Neuron (in vitro differentiated cells): Measurements from ENCODE around the gene TMEM255B.
"Not testable (repeated sequence)": the region's sequence is repeated elsewhere in the genome, so short reads cannot be mapped to it uniquely, and the experiment has no call there.

Experiments used
- H2AFZ ChIP-seq: one replicate; pipeline ENCODE4 v1.6.1; 2013; ENCODE audit warnings: low read depth, mild to moderate bottlenecking, inconsistent platforms, low read length, moderate library complexity
- H3K27me3 ChIP-seq: one replicate; pipeline ENCODE4 v1.6.1; 2013; ENCODE audit warnings: low read length; ENCODE audit not compliant: insufficient read depth
- H3K36me3 ChIP-seq: one replicate; pipeline ENCODE4 v1.6.1; 2013; ENCODE audit warnings: low read length; ENCODE audit not compliant: insufficient read depth
- H3K4me1 ChIP-seq: one replicate; pipeline ENCODE4 v1.6.1; 2013; ENCODE audit warnings: low read length; ENCODE audit not compliant: insufficient read depth
- H3K4me3 ChIP-seq: 2 replicates; pipeline ENCODE4 v1.5.1; 2013; ENCODE audit warnings: mild to moderate bottlenecking, low read length, moderate library complexity
- H3K9me3 ChIP-seq: one replicate; pipeline ENCODE4 v1.6.1; 2013; ENCODE audit warnings: low read length

Gene TMEM255B

GRCh38 chr13:113740661-113741060 lies 18.4 kb upstream of the TMEM255B start:
- H3K4me1 ChIP-seq = no peaks in the 10 kb centered on the region
- no peak overlapping the region for H3K4me3 ChIP-seq
- no peaks in the 10 kb centered on the region for H3K27me3 ChIP-seq
- no peaks in the 10 kb centered on the region for H3K9me3 ChIP-seq
- H3K36me3 ChIP-seq = no peaks in the 10 kb centered on the region
- no peak overlapping the region for H2AFZ ChIP-seq

DNA sequence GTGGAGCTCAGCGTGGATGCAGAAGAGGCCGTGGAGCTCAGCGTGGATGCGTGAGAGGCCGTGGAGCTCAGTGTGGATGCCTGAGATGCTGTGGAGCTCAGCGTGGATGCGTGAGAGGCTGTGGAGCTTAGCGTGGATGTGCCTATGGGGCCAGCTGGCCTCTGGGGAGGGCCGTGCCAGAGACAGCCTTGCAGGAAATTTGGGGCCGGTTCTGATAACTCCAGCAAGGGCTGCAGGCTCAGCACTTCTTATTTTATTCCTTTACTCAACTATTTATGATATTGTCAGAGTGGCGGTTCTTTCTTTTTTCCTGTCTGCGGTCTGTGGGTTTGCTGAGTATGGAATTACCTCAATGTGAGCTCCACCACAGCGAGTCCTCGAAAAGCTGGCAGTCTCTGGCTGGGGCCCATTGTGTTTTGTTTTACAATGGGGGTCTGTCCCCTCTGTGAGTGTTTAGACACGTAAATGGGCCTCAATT lies 17.8 kb upstream of the TMEM255B start:
- H3K27me3 ChIP-seq = no peaks in the 10 kb centered on the region
- H2AFZ ChIP-seq = no peak overlapping the region
- H3K36me3 ChIP-seq = no peaks in the 10 kb centered on the region
- H3K9me3 ChIP-seq = no peaks in the 10 kb centered on the region
- H3K4me1 ChIP-seq = no peaks in the 10 kb centered on the region
- H3K4me3 ChIP-seq = no peak overlapping the region

DNA sequence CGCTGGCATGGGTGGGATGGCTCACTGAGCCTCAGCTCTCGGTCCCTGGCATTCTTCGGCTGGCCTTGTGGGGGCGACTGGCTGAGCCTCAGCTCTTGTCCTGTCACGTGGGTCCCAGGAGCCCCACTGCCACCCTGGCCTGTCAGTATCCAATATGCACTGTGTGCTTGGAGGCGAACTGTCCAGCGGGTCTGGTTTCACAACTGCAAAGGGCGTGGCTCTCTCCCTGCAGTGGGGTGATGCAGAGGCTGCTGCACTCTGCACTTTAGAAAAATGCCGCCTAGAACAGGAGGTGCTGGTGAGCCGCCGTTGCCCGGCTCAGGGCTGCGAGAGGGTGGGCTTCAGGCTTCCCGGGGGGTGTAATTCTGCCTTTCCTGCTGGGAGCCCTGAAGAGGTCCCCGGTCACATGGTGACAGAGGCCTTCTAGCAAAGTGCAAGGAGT lies 17.0 kb upstream of the TMEM255B start:
- Histone ChIP-seq H2AFZ (no peak overlapping the region), H3K9me3 (no peaks in the 10 kb centered on the region), H3K4me1 (no peaks in the 10 kb centered on the region), H3K27me3 (no peaks in the 10 kb centered on the region), H3K36me3 (no peaks in the 10 kb centered on the region), H3K4me3 (no peak overlapping the region)

DNA sequence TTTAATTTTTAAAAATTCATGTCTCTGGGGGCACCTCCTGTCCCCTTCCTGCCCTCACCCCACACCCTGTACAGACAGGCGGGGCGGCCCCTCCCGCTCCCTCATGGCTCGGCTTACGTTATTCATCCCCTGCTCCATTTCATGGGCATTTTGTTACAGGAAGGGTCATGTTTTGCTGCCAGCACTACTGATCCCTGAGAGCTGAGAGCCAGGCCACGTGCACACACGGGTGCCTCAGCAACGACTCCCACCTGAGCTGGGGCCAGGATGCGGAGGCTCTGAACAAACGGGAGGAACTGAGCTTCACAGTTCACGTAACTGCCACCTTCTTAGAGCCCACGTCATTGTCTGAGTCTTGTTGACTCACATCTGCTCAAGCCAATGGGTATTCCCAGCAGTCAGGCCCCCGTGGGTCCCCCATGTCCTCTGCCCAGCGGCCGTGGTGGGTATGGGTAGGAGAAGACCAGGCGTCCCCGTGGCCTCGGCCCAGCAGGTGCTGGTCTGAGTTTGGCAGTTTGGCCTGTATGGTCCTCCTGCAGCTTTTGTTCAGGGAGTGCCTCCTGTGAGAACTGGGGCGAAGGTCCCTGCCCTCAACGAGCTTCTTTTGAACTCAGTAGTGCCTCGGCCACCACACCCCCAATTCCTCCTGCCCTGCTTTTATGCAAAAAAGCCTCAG lies 16.4 kb upstream of the TMEM255B start:
- no peak overlapping the region for H2AFZ ChIP-seq
- no peak overlapping the region for H3K4me3 ChIP-seq
- no peaks in the 10 kb centered on the region for H3K9me3 ChIP-seq
- peaks cover 2% of the 10 kb centered on the region for H3K27me3 ChIP-seq
- H3K36me3 ChIP-seq = no peaks in the 10 kb centered on the region
- no peaks in the 10 kb centered on the region for H3K4me1 ChIP-seq

DNA sequence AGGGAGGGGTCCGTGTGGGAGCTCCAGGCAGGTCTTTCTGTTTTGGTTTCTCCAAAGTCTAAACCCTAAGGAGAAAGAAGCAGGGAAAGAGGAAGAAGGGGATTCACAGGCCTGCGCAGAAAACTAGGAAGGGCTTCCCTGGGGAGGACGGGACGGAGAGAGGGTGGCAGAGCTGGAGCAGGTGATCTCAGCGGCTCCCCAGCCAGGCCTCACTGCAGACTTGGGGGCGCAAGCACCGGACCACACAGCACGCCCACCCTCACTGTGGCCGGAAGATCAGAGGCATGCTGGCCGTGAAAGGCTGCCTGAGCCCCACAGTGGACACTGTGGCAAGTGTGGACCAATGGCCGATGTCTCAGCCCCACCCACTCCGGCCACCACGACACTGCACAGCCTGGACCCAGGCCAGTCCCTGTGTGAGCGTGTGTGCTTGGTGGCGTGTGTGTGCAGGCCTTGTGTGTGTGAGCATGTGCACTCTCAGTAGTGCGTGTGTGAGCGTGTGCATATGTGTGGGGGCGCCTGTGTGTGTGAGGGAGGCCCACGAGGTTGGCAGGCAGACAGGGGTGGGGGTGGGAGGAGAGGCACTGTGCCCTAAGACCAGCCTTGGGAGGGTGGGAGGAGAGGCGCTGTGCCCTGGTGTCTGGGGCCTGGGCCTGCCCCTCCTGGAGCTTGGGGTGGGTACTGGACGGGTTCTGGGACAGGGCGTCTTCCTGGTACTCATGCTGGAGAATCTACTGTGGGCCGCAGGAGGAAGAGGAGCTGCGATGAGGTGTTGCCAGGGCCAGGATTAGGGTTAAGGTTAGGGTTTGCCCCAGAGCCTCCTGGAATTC lies 15.4 kb upstream of the TMEM255B start:
- Histone ChIP-seq H3K36me3 (no peaks in the 10 kb centered on the region), H2AFZ (no peak overlapping the region), H3K4me1 (no peaks in the 10 kb centered on the region), H3K4me3 (no peak overlapping the region), H3K9me3 (no peaks in the 10 kb centered on the region), H3K27me3 (peaks cover 3% of the 10 kb centered on the region)

DNA sequence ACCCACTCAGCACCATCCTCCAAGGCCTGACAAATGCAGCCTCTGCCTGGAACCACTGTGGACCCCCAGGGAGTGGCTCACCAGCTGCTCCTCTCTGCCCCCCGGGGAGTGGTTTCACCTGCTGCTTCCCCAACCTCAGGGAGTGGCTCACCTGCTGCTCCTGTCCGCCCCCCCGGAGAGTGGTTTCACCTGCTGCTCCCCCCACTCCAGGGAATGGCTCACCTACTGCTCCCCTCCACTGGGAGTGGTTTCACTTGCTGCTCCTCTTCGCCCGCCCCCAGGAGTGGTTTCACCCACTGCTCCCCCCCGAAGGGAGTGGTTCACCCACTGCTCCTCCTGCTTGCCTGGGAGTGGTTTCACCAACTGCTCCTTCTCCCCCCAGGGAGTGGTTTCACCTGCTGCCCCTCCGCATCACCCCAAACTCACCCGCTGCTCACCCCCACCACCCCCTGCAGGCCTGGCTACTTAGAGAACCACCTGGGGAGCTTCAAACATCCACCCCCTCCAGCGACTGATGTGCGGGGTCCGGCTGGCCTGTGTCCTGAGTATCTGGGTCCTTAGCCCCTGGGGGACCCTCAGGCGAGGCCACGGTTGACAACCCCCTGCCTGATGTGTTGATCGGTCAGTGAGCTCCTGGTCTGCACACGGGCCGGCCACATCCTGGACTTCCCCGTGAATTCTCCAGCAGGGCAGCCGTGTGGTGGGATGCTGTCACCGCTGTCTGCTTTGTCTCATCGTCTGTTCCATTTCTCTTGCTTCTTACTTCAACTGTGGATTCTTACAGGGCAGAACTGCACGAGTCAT lies 14.6 kb upstream of the TMEM255B start:
- Histone ChIP-seq H2AFZ (no peak overlapping the region), H3K9me3 (no peaks in the 10 kb centered on the region), H3K4me3 (no peak overlapping the region), H3K4me1 (no peaks in the 10 kb centered on the region), H3K27me3 (peaks cover 3% of the 10 kb centered on the region), H3K36me3 (no peaks in the 10 kb centered on the region)

DNA sequence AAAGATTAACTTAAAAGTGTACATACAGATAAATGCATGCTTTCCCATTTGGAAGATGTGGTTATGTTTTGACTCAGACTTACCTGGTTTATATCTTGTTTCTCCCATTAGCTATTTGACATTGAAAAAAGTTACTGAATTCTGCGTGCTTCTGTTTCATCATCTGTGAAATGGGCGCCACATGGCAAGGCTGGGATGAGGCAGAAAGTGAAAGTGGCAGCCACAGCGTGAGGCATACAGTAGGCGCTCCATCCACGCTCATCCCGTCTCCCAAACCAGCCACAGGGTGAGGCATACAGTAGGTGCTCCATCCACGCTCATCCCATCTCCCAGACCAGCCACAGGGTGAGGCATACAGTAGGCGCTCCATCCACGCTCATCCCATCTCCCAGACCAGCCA lies 14.0 kb upstream of the TMEM255B start:
- no peaks in the 10 kb centered on the region for H3K36me3 ChIP-seq
- H3K4me3 ChIP-seq = no peak overlapping the region
- no peak overlapping the region for H2AFZ ChIP-seq
- H3K4me1 ChIP-seq = no peaks in the 10 kb centered on the region
- H3K27me3 ChIP-seq = peaks cover 3% of the 10 kb centered on the region
- no peaks in the 10 kb centered on the region for H3K9me3 ChIP-seq

DNA sequence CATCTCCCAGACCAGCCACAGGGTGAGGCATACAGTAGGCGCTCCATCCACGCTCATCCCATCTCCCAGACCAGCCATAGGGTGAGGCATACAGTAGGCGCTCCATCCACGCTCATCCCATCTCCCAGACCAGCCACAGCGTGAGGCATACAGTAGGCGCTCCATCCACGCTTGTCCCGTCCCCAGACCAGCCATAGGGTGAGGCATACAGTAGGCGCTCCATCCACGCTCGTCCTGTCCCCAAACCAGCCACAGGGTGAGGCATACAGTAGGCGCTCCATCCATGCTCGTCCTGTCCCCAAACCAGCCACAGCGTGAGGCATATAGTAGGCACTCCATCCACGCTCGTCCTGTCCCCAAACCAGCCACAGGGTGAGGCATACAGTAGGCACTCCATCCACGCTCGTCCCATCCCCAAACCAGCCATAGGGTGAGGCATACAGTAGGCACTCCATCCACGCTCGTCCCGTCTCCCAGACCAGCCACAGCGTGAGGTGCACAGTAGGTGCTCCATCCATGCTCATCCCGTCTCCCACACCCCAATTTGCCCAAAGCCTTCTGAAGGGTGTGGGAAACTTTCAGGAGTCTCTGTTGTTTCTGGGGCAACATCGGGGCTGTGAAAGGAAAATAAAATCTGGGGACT lies 13.4 kb upstream of the TMEM255B start:
- H3K4me1 ChIP-seq, H2AFZ ChIP-seq, H3K9me3 ChIP-seq, H3K27me3 ChIP-seq, H3K36me3 ChIP-seq, H3K4me3 ChIP-seq: not testable (repeated sequence)

GRCh38 chr13:113746143-113746525 lies 12.9 kb upstream of the TMEM255B start:
- H3K27me3 ChIP-seq = peaks cover 3% of the 10 kb centered on the region
- H3K9me3 ChIP-seq = peaks cover 2% of the 10 kb centered on the region
- no peaks in the 10 kb centered on the region for H3K4me1 ChIP-seq
- H3K36me3 ChIP-seq = no peaks in the 10 kb centered on the region
- H2AFZ ChIP-seq = no peak overlapping the region
- H3K4me3 ChIP-seq = no peak overlapping the region

DNA sequence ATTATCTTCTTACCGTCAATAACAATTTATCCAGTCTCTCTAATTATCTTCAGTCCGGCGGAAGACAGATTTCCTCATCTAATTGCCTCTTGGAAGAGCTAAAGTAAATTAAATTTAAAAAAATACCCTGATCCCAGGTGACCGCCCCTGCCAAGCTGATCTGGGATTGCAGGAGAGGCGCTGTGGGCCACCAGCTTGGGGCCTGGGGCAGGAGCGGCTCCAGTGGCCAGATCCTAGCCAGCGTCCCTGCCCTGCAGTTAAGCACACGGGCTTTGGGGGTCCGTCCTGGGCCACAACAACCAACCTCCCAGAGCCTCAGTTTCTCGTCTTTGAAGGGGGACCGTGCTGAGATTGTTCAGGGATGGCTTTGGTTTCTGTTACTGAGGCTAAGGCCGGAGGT lies 12.4 kb upstream of the TMEM255B start:
- Histone ChIP-seq H3K4me1 (no peaks in the 10 kb centered on the region), H3K36me3 (no peaks in the 10 kb centered on the region), H3K27me3 (peaks cover 3% of the 10 kb centered on the region), H3K9me3 (peaks cover 2% of the 10 kb centered on the region), H3K4me3 (no peak overlapping the region), H2AFZ (no peak overlapping the region)

- H3K36me3 ChIP-seq = no peaks in the 10 kb centered on the region
- H3K27me3 ChIP-seq = peaks cover 3% of the 10 kb centered on the region
- peaks cover 2% of the 10 kb centered on the region for H3K9me3 ChIP-seq
- H3K4me1 ChIP-seq = no peaks in the 10 kb centered on the region
- no peak overlapping the region for H2AFZ ChIP-seq
- no peak overlapping the region for H3K4me3 ChIP-seq
Observed at GRCh38 chr13:113747291-113747833, 11.7 kb upstream of the TMEM255B start.

- H3K36me3 ChIP-seq = no peaks in the 10 kb centered on the region
- peaks cover 3% of the 10 kb centered on the region for H3K27me3 ChIP-seq
- H2AFZ ChIP-seq = no peak overlapping the region
- H3K4me3 ChIP-seq = no peak overlapping the region
- peaks cover 2% of the 10 kb centered on the region for H3K9me3 ChIP-seq
- H3K4me1 ChIP-seq = no peaks in the 10 kb centered on the region
Observed at GRCh38 chr13:113748101-113748861, 10.7 kb upstream of the TMEM255B start.
